Prostate gland (tissue), 2 donors: ENCODE data around the gene SMIM12.

Experiments used
- CTCF ChIP-seq, 4 experiments: fragments of 200-600 bp in 2 of 4; fragments of 450-650 bp in 2 of 4; sonication (generic) in 2 of 4; IDR thresholded peaks; 1 replicate in 3 of 4; 2 replicates in 1 of 4; pipeline ENCODE4 v1.5.1; 2016 to 2019; ENCODE audit warnings: antibody characterized with exemption in 4 of 4, mild to moderate bottlenecking in 2 of 4, moderate library complexity in 2 of 4
- POLR2A ChIP-seq: fragments of 450-650 bp; IDR thresholded peaks from one replicate; pipeline ENCODE4 v1.6.1; 2016; ENCODE audit warnings: antibody characterized with exemption, mild to moderate bottlenecking

- TF ChIP-seq CTCF (IDR thresholded peaks at IDR 0.05) (no peak), POLR2A (no peak)
These were observed 6.0 kb upstream of the SMIM12 start for GRCh38 chr1:34865573-34865972.
